ENCODE results near the gene GJC2.

Gene GJC2

DNA sequence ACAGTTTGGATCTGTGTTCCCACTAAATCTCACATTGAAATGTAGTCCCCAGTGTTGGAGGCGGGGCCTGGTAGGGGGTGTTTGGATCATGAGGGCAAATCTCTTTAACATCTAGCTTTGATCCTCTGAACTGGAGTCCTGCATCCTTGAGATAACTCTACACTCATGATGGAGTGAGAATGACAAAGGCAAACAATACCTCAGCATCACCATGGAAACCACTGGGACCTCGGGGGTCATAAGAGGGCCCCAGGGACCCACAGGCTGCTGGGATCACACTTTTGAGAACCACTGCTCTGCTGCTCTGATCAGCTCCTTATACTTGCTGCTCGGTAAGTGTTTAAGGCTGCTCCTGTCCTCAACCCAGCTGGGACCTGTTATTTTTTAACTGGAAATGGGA is 44.7 kb downstream of the GJC2 start:
- peaks cover 5% of the 10 kb centered on the region for H3K9me3 Mint-ChIP-seq
- no peaks in the 10 kb centered on the region for H3K4me1 Mint-ChIP-seq
- DNase-seq (ENCODE audit: low spot score in 2 of 2) (no peak), ATAC-seq (no peak)
- no peak overlapping the region for H3K27ac Mint-ChIP-seq
- H3K4me3 Mint-ChIP-seq: no peak overlapping the region
- H3K36me3 Mint-ChIP-seq: no peaks in the 10 kb centered on the region

GRCh38 chr1:228194921-228195812 is 45.4 kb downstream of the GJC2 start:
- Mint-ChIP-seq H3K4me3 (no peak overlapping the region), H3K36me3 (no peaks in the 10 kb centered on the region), H3K4me1 (no peaks in the 10 kb centered on the region), H3K27ac (no peak overlapping the region), H3K9me3 (peaks cover 8% of the 10 kb centered on the region)
- ATAC-seq: no peak
- no peak for DNase-seq (ENCODE audit: low spot score in 2 of 2)

- Mint-ChIP-seq H3K9me3 (peaks cover 8% of the 10 kb centered on the region), H3K36me3 (no peaks in the 10 kb centered on the region), H3K27ac (no peak overlapping the region), H3K4me1 (no peaks in the 10 kb centered on the region), H3K4me3 (no peak overlapping the region)
- DNase-seq (ENCODE audit: low spot score in 2 of 2): no peak
- no peak for ATAC-seq
Measured at GRCh38 chr1:228197555-228198147, 47.9 kb downstream of the GJC2 start.

DNA sequence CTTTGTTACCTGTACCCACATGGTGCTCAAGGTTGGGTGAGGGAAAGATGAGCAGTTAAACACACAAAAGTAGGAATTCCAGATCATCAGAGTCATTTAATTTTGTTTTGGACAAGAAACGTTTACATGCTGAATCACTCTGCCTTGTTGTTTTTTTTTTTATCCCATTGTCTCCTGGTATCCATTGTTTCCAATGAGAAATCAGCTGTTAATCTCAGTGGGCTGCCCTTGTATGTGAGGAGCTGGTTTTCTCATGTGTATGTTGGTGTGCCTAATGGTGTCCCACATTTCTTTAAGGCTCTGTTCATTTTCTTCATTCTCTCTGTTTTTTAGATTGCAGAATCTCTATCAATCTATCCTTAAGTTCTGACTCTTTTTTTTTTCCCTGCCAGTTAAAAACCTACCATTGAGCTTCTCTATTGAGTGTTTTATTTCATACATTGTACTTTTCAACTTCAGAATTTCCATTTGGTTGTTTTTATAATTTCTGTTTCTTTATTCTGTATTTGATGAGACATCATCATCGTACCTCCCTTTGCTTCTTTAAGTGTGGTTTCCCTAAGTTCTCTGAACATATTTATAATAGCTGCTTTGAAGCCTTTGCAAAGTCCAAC is 49.4 kb downstream of the GJC2 start:
- no peak overlapping the region for H3K27ac Mint-ChIP-seq
- DNase-seq (ENCODE audit: low spot score in 2 of 2) (no peak), ATAC-seq (no peak)
- no peaks in the 10 kb centered on the region for H3K4me1 Mint-ChIP-seq
- H3K4me3 Mint-ChIP-seq: no peak overlapping the region
- H3K9me3 Mint-ChIP-seq: peaks cover 8% of the 10 kb centered on the region
- no peaks in the 10 kb centered on the region for H3K36me3 Mint-ChIP-seq

- Mint-ChIP-seq H3K9me3 (no peaks in the 10 kb centered on the region), H3K4me1 (no peaks in the 10 kb centered on the region), H3K36me3 (no peaks in the 10 kb centered on the region), H3K27ac (no peak overlapping the region), H3K4me3 (no peak overlapping the region)
- ATAC-seq: no peak
- no peak for DNase-seq (ENCODE audit: low spot score in 2 of 2)
Measured at GRCh38 chr1:228204958-228205357, 55.2 kb downstream of the GJC2 start.

DNA sequence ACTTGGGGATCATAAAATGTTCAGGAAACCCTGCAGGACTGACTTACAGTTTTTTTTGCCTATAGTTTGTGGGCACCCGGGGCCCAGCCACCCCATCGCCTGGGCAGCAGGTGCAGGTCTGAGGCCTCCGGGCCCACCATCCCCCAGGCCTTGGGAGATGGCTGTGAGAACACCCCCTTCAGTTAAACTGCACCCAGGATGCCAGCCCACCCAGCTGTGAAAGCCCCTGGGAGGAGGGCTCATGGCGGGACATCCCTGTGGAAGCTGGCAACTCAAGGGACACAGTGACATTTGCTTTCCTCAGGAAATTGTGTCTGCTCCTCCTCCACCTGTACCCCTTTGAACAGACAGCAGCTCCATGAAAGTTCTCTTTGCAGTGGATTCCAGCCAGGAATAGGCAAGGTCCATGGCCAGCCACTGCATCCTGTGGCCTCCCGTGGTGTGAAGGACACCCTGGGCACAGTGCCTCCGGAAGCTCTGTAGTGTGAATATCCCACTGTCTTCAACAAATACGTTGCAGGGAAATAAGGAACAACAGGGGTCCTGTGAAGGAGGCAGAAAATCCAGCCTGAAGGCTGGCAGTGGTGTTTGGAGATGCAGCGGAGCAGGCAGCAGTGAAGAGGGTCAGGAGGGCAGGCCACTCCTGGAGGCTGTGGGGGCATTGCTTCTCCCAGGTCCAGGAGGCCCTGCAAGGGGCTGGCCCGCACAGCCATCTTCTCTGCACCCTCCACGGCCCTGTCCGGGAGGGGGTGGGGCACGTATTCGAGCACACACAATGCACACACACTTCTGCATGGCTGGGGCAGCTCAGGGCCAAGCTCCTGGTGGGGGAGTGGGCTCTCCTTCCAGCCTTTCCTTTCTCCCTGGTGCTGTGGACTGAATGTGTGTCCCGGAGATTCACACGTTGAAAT is 56.1 kb downstream of the GJC2 start:
- no peak for DNase-seq (ENCODE audit: low spot score in 2 of 2)
- H3K27ac Mint-ChIP-seq: no peak overlapping the region
- H3K4me1 Mint-ChIP-seq: no peaks in the 10 kb centered on the region
- H3K4me3 Mint-ChIP-seq: no peak overlapping the region
- H3K9me3 Mint-ChIP-seq: no peaks in the 10 kb centered on the region
- H3K36me3 Mint-ChIP-seq: no peaks in the 10 kb centered on the region
- no peak for ATAC-seq

DNA sequence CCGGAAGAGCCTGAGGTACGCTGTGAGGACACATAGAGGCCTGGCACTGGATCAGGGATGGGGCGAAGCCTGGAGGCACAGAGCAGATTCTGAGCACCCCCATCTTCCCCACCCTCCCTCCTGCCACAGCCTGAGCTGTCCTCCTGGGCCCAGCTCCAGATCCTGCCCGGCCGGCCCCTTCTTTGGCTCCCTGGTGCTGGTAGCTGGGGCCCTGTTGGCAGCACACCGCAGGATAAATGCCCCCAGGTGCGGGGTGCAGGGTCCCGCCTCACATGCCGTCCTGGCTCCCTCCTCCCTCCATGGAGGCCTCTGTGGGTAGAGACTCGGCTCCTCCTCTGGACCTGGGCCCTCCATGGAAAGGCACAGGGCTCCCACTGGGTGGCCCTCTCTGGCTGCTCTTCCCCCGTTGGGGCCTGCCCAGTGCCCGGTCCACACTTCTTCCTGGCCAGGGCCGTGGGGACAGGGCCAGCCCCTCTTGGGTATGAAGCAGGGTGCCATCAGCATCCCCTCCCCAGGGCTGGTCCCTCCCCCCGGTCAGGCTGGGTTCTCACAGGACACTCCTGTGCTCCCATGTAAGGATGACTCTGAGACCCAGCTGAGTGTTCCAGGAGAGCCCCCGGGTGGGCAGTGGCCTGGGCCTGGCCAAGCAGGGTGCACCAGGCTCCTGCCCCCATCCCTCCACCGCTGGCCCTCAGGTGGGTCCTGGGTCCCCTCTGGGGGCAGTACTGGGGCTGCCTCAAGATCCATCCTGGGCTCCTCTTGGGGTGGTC is 57.0 kb downstream of the GJC2 start:
- ATAC-seq (no peak), DNase-seq (ENCODE audit: low spot score in 2 of 2) (no peak)
- no peaks in the 10 kb centered on the region for H3K36me3 Mint-ChIP-seq
- no peak overlapping the region for H3K27ac Mint-ChIP-seq
- H3K4me3 Mint-ChIP-seq: no peak overlapping the region
- H3K4me1 Mint-ChIP-seq: no peaks in the 10 kb centered on the region
- no peaks in the 10 kb centered on the region for H3K9me3 Mint-ChIP-seq

DNA sequence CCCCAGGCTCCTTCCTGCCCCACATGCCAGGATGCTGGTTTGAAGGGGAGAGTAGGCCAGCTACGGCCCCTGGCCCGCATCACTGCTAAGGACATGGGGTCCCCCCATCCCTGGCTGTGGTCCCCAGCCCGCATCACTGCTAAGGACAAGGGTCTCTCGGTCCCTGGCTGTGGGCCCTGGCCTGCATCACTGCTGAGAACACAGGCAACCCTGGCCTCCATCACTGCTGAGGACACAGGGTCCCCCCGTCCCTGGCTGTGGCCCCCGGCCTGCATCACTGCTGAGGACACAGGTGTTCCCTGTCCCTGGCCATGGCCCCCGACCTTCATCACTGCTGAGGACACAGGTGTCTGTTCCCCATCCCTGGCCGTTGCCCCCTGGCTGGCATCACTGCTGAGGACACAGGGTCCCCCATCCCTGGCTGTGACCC is 57.7 kb downstream of the GJC2 start:
- Mint-ChIP-seq H3K9me3 (no peaks in the 10 kb centered on the region), H3K4me3 (no peak overlapping the region), H3K36me3 (no peaks in the 10 kb centered on the region), H3K27ac (no peak overlapping the region), H3K4me1 (no peaks in the 10 kb centered on the region)
- DNase-seq (ENCODE audit: low spot score in 2 of 2) (no peak), ATAC-seq (no peak)

DNA sequence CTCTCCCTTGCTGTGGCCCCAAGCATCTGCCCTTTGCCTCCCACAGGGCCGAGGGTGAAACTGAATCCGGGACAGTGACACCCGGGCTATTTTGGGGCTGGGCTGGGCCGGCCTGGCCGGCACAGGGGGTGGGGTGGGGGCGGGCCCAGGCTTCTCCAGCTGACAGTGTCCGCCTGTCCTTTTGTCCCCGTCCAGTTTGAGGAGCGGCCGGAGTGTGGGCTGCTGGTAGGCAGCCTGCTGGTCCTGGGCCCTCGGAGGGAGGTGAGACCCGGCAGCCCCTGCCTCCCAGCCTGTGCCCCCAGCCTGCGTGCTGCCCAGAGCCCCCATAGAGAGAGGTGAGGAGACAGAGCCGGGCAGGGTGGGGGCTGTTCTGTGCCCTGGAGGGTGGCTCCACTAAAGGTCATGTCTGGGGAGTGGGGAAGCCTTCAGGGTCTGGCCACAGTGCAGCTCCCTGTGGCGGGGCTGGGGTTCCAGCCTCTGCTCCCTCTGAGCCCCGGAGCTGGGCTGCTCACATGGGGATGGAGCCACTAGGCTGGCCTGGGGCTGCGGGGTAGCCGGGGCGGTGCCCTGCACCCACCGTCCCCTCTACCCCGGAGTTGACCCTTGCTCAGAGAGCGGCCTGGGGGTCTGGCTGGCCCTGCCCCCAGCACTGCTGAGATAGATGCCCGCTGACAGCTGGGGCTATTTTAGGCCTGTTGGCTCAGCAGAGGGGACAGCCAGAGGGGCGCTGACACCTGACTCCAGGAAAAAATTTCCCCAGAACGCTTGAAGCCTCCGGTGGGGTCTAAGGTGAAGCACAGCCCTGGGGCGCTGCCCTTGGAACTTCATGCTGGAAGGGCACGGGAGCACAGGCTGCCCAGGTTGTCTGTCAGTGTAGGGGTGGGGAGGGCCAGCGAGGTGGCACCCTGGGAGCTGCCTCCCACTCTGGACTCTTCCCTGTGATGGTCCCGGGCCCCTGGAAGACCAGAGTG is 58.4 kb downstream of the GJC2 start, which contains the start of gene OBSCN:
TSS of gene OBSCN (plus strand) at position 194 of the 971 bp plus-strand sequence. CDS start 3,740 bp downstream, outside the sequence.
- H3K27ac Mint-ChIP-seq: no peak within 1 kb of the TSS

DNA sequence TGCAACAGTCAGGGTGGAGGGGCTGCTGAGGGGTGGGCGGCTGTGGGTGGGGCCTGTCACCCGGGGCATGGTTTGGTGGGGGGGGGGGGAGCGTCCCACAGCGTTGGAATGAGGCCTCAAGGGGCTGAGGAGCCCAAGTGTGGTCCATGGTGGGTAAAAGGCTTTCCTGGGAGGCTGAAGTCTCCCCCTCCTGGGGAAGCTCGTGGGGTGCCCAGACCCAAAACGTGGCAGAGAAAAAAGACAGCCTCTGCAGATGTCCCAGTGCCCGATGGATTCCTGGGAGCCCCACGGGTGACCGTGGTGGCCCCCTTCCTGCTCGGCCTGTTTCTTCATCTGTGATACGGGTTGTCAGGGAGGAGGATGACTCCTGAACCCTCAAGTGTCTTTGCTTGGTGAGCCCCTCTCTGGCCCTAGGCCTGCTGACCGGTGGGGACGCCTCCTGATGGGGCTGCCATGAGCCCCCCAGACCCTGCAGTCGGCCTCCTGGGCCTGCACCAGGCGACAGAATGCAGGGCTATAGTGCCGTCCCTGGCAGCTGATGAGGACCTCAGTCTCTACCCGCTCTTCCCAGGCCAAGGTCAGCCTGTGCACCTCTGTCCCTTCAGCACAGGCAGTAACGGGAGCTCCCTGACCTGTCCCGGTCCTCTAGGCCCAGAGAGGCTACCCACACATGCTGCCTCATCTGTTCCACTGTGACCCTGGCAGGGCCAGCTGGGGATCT is 59.3 kb downstream of the GJC2 start:
- H3K9me3 Mint-ChIP-seq: no peaks in the 10 kb centered on the region
- H3K36me3 Mint-ChIP-seq: no peaks in the 10 kb centered on the region
- no peak for ATAC-seq
- H3K4me3 Mint-ChIP-seq: no peak overlapping the region
- H3K4me1 Mint-ChIP-seq: peaks cover 5% of the 10 kb centered on the region
- H3K27ac Mint-ChIP-seq: no peak overlapping the region
- no peak for DNase-seq (ENCODE audit: low spot score in 2 of 2)

More for the DNA sequence above, 58.4 kb downstream of the GJC2 start, which contains the start of gene OBSCN:
- Mint-ChIP-seq H3K4me3 (no peak within 1 kb of the TSS), H3K36me3 (no peaks in the 10 kb centered on the region), H3K4me1 (peaks cover under 1% of the 10 kb centered on the region), H3K9me3 (no peaks in the 10 kb centered on the region)
- ATAC-seq: no peak
- no peak for DNase-seq (ENCODE audit: low spot score in 2 of 2)
